DOHH2 (cell line): ENCODE data around the gene USB1.

Source experiments
- CTCF ChIP-seq: fragments of 200-600 bp; sonication (generic); IDR thresholded peaks from one replicate; pipeline ENCODE4 v1.5.1; 2014; ENCODE audit warnings: antibody characterized with exemption, mild to moderate bottlenecking, low read depth, low read length; ENCODE audit not compliant: poor library complexity, severe bottlenecking
- EZH2phosphoT487 ChIP-seq: fragments of 200-600 bp; sonication (generic); IDR thresholded peaks from 2 replicates; pipeline ENCODE4 v1.6.1; 2017; ENCODE audit warnings: borderline replicate concordance, mild to moderate bottlenecking, antibody characterized with exemption, low read length, moderate library complexity, mixed read lengths

- TF ChIP-seq CTCF (no peak), EZH2phosphoT487 (no peak)
Measured at GRCh38 chr16:58030136-58030840, 29.1 kb downstream of the USB1 start.
